ENCODE data around the gene SIGLEC6.
A peak's percentile ranks its signal among the peaks of the same experiment; 100 is the strongest.

DNA sequence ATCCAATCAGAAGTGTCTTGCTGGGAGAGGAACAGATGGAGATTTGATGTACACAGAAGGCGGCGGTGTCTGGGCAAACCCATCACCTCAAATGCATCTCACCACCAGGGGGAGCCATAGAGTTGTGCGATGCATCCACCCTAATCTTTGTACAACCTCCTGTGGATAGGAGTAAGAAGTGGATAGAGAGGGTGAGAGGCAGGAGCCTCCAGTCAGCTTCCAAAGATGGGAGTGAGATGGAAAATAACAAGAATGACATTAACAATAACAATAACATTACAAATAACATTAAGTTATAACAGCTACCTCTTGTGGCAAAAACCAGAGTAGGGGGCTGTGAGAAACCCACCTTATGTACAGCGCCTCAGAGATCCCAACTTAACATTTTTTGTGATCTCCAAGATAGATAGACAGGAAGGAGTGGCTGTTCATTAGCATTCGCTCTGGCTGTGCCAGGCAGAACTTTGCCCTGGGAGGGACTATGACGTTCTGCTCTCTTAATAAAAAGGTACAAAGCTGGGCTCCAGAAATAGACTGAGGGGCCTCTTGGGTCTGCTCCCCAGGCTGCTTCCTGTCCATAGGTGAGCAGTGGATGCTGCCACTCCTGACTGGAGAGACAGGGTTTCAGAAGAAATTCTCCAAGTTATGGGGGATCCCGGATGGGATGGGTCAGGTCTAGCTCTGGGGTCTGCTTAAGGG, 58.3 kb downstream of the SIGLEC6 start:
- TF ChIP-seq, protein P1, sequence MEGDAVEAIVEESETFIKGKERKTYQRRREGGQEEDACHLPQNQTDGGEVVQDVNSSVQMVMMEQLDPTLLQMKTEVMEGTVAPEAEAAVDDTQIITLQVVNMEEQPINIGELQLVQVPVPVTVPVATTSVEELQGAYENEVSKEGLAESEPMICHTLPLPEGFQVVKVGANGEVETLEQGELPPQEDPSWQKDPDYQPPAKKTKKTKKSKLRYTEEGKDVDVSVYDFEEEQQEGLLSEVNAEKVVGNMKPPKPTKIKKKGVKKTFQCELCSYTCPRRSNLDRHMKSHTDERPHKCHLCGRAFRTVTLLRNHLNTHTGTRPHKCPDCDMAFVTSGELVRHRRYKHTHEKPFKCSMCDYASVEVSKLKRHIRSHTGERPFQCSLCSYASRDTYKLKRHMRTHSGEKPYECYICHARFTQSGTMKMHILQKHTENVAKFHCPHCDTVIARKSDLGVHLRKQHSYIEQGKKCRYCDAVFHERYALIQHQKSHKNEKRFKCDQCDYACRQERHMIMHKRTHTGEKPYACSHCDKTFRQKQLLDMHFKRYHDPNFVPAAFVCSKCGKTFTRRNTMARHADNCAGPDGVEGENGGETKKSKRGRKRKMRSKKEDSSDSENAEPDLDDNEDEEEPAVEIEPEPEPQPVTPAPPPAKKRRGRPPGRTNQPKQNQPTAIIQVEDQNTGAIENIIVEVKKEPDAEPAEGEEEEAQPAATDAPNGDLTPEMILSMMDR (IDR thresholded peaks at IDR 0.05), result peak; percentile 73 to 91 (median 85)
- no peak for TF ChIP-seq POLR2A (IDR thresholded peaks at IDR 0.05)

Data from testis (tissue), 2 donors.